Progenitor cell of endocrine pancreas (in vitro differentiated cells): ENCODE results near the gene DMRT2. TPM values are rescaled to one million over a fixed set of nuclear protein-coding genes. Genes with fewer than 3 reads are reported as not detected.

Experiments used
- DNase-seq: peaks from one replicate; pipeline ENCODE4 v3.0.0; 2021; ENCODE audit warnings: low spot score; ENCODE audit not compliant: unreplicated experiment
- H3K27ac Mint-ChIP-seq: 2 replicates; pipeline ENCODE4 v1.8.0; 2021; ENCODE audit warnings: mild to moderate bottlenecking, moderate library complexity, mixed read lengths
- H3K27me3 Mint-ChIP-seq: 2 replicates; pipeline ENCODE4 v1.8.0; 2021; ENCODE audit warnings: mixed read lengths
- H3K36me3 Mint-ChIP-seq: 2 replicates; pipeline ENCODE4 v1.8.0; 2022; ENCODE audit warnings: mixed read lengths; ENCODE audit not compliant: insufficient read depth
- H3K4me1 Mint-ChIP-seq: 2 replicates; pipeline ENCODE4 v1.8.0; 2021; ENCODE audit warnings: low read depth, mixed read lengths
- H3K4me3 Mint-ChIP-seq: 2 replicates; pipeline ENCODE4 v1.8.0; 2021; ENCODE audit warnings: low read depth, mild to moderate bottlenecking, moderate library complexity, mixed read lengths
- H3K9me3 Mint-ChIP-seq: 2 replicates; pipeline ENCODE4 v1.8.0; 2021; ENCODE audit warnings: low read depth, mixed read lengths
- CTCF ChIP-seq: fragments of 200-600 bp; sonication (generic); IDR thresholded peaks from one replicate; pipeline ENCODE4 v1.5.0; 2021; ENCODE audit warnings: antibody characterized with exemption, mild to moderate bottlenecking; ENCODE audit not compliant: unreplicated experiment
- total RNA-seq: library from RNA; stranded (reverse); gene quantifications from 2 replicates; pipeline ENCODE4 v1.2.1, GENCODE V29; 2021

The DMRT2 gene
- total RNA-seq, 1 donor from 2014 or later: 1.4 TPM

- Mint-ChIP-seq H3K4me3 (no peak overlapping the region), H3K36me3 (no peaks in the 10 kb centered on the region), H3K27ac (no peak overlapping the region), H3K4me1 (peaks cover 27% of the 10 kb centered on the region), H3K9me3 (no peaks in the 10 kb centered on the region), H3K27me3 (peaks cover 92% of the 10 kb centered on the region)
- TF ChIP-seq CTCF: no peak
- no peak for DNase-seq
These were observed 3.3 kb upstream of the DMRT2 start for GRCh38 chr9:1046639-1047572.

GRCh38 chr9:1047591-1048230, 2.4 kb upstream of the DMRT2 start:
- no peak overlapping the region for H3K4me3 Mint-ChIP-seq
- H3K36me3 Mint-ChIP-seq: no peaks in the 10 kb centered on the region
- H3K4me1 Mint-ChIP-seq: peaks cover 27% of the 10 kb centered on the region
- no peak overlapping the region for H3K27ac Mint-ChIP-seq
- TF ChIP-seq CTCF: no peak
- H3K9me3 Mint-ChIP-seq: no peaks in the 10 kb centered on the region
- peaks cover 92% of the 10 kb centered on the region for H3K27me3 Mint-ChIP-seq
- DNase-seq: no peak

GRCh38 chr9:1048231-1048619, 1.9 kb upstream of the DMRT2 start:
- no peak for TF ChIP-seq CTCF
- no peak for DNase-seq
- peaks cover 27% of the 10 kb centered on the region for H3K4me1 Mint-ChIP-seq
- no peak overlapping the region for H3K4me3 Mint-ChIP-seq
- no peaks in the 10 kb centered on the region for H3K36me3 Mint-ChIP-seq
- H3K9me3 Mint-ChIP-seq: no peaks in the 10 kb centered on the region
- H3K27ac Mint-ChIP-seq: no peak overlapping the region
- H3K27me3 Mint-ChIP-seq: peaks cover 91% of the 10 kb centered on the region

GRCh38 chr9:1048811-1049210, 1.3 kb upstream of the DMRT2 start:
- H3K27me3 Mint-ChIP-seq: peaks cover 91% of the 10 kb centered on the region
- H3K27ac Mint-ChIP-seq: peak overlapping the region; percentile 33
- TF ChIP-seq CTCF: no peak
- no peaks in the 10 kb centered on the region for H3K9me3 Mint-ChIP-seq
- H3K4me3 Mint-ChIP-seq: no peak overlapping the region
- peaks cover 27% of the 10 kb centered on the region for H3K4me1 Mint-ChIP-seq
- no peak for DNase-seq
- no peaks in the 10 kb centered on the region for H3K36me3 Mint-ChIP-seq

- Mint-ChIP-seq H3K4me1 (peaks cover 27% of the 10 kb centered on the region), H3K27ac (peak overlapping the region; percentile 86), H3K36me3 (no peaks in the 10 kb centered on the region), H3K4me3 (peak overlapping the region; percentile 69), H3K27me3 (peaks cover 87% of the 10 kb centered on the region), H3K9me3 (no peaks in the 10 kb centered on the region)
- TF ChIP-seq CTCF: no peak
- no peak for DNase-seq
These were observed 516 bp upstream of the DMRT2 start for GRCh38 chr9:1049641-1050040.
